ENCODE measurements around the gene MYO7B.

The MYO7B gene

GRCh38 chr2:127575185-127575765 lies 39.8 kb downstream of the MYO7B start:
- DNase-seq = no peak

DNA sequence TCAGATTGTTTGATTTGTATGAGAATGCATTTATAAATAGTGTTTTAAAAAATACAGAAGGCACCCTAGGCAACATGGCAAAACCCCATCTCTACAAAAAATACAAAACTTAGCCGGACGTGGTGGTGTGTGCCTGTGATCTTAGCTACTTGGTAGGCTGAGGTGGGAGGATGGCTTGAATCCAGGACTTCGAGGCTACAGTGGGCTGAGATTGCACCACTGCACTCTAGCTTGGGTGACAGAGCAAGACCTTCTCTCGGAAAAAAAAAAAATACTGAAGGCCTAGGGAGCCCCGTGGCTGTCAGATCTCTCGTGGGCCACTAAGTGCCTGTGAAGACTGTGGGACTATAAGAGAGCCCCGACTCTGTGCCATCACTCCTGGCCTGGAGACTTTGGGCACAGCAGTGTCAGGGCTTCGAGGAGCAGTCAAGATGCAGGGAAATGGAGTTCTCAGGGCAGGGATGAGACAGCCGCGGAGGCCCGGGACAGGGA lies 40.5 kb downstream of the MYO7B start:
- no peak for DNase-seq

- DNase-seq = no peak
Observed at GRCh38 chr2:127576433-127577207, 41.1 kb downstream of the MYO7B start.

GRCh38 chr2:127577208-127577475 lies 41.7 kb downstream of the MYO7B start:
- no peak for DNase-seq

- DNase-seq = no peak
Observed at GRCh38 chr2:127577503-127577902, 42.0 kb downstream of the MYO7B start.

- no peak for DNase-seq
Observed at GRCh38 chr2:127577973-127578372, 42.5 kb downstream of the MYO7B start.

- no peak for DNase-seq
Observed at GRCh38 chr2:127578411-127578810, 42.9 kb downstream of the MYO7B start.

DNA sequence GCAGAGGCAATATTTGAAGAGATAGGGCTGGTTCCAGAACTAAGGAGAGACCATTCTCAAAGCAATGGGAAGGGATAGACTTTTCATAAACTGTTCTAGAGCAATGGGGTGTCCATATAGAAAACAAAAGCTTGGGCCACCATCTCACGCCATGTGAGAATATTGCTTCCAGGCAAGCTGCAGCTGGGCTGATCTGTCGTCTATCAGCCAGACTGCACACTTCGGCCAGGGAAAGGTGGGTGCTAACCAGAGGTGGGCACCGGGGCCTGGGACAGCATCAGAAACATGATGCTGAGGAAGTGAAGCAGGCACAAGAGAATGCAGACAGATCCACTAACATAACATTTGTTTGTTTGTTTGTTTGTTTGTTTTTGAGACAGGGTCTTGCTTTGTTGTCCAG lies 43.7 kb downstream of the MYO7B start:
- no peak for DNase-seq

DNA sequence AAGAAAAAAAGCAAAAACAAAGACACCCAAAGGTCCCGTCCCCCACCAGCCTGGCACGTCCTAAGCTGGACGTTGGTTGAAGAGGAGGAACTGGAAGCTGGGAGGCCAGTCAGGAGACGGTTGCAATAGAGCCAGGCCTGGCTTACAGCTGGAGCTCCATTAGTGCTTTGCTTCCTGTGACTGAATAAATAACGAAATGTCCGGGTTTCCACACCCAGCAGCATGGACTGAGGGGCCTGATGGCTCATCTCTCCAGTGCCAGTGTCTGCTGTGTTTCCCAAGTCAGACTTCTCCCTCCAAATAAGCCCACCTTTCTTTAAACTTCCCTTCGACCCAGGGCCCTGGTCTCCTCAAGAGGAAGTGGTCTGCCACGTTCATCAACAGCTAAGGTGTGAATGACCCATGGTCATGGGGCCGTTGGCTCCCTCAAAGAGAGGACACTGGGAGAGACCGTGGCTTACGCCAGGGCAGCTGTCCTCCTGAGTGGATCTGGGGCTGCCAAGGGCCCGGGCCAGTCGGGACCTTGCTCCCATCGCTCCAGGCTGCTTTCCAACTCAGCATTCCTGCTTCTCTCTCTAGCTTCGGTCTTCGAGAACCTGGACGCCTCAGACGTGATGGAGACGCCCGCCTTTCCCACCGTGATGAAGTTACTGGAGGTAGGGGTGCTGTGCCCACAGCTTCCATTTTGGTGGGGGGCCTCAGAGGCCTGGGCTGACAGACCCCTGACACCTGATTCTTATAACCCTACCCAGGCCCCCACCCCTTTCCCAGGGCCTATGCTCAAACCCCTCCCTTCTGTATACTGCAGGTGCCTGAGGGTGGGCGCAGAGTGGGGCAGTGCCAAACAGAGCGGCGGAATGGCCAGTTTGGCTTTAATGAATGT lies 44.9 kb downstream of the MYO7B start:
- DNase-seq = no peak

DNA sequence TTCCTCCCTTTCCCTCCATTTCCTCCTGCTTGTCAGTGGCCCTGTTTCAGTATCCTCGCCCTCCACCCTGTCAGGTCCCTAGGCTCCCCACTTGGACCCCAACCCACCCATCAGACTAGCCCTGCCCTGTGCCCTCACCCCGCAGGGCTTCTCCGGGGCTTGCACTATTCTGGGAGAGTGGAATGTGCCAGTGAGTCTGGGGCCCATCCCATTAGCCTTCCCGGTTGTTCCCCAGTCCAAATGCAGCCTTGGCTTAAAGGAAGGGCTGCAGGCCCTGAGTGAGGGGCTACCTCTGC lies 45.5 kb downstream of the MYO7B start:
- no peak for DNase-seq

DNA sequence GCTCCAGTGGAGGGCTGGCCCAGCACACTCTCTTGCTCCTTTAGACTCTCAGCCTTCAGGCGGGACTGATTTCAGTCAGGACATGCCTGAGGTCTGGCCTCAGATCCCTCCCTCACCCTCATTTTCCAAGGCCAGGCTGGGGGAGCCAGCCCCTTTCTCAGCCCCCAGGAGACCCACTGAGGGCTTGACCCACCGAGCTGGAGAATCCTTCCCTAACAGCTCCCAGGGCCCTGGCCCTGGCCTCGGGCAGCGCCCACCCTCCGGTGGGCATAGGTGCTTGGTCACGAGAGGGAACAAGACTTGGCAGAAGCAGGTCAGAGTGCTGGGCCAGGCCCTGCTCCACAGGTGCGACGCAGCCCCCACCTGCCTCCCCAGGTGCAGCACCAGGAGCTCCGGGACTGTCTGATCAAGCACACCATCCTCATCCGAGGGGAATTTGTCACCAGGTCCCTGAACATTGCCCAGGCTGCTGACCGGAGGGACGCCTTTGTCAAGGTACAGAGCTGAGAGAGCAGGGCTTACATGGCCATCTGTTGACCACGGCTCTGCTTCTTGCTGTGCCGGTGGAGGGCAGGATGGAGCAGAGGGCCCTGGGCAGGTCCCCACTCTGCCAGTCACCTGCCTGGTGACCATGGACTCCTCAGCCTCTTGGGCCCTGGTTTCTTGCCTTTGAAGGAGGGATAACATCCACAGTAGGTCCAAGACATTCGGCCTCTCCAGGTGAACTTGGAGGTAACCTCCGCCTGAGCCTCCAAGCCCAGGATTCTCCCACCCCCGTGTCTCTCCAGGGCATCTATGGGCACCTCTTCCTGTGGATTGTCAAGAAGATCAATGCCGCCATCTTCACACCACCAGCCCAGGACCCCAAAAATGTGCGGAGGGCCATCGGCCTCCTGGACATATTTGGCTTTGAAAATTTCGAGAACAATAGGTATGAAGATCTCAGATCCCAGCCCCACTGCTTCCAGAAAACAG lies 46.3 kb downstream of the MYO7B start:
- no peak for DNase-seq

GRCh38 chr2:127582863-127583861 lies 47.7 kb downstream of the MYO7B start:
- no peak for DNase-seq

GRCh38 chr2:127584047-127584446 lies 48.6 kb downstream of the MYO7B start:
- no peak for DNase-seq

DNA sequence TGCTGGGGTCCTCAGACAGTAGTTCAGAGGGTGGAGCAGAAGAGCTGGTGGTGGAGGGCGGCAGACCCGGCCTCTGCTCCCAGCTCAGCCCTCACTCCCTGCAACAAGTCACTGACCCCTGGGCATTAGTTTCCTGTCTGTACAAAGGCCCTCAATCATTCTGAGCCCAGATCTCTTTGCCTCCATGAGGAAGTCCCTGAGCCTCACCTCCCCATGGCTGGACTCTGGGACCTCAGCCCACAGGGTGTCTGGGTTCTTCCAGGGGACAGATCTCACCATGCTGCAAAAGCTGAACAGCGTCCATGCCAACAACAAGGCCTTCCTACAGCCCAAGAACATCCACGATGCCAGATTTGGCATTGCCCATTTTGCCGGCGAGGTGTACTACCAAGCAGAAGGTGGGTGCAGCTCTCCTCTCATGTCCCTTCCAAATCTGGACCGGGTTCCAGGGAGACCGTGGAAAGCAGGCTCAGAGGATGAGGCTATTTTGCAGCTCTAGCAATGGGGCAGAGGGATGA lies 49.1 kb downstream of the MYO7B start:
- DNase-seq = no peak

GRCh38 chr2:127585270-127585807 lies 49.9 kb downstream of the MYO7B start:
- no peak for DNase-seq

DNA sequence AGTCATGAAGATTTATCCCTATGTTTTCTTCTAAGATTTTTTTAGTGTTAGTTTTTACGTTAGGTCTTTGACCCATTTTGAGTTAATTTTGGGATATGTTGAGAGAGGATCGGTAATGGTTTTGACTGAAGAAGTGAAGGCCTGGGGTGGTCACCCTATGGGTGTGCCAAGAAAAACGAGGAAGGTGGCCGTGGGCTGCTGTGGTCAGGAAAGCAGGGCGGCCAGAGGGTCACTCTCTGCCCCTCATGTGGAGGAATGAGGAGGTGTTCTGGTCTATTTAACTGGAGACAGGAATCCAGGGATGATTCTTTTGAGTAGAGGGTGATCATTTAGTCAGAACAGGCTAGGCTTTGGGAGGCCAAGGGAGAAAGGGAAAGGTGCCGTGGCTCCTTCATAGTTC lies 50.7 kb downstream of the MYO7B start:
- no peak for DNase-seq

DNA sequence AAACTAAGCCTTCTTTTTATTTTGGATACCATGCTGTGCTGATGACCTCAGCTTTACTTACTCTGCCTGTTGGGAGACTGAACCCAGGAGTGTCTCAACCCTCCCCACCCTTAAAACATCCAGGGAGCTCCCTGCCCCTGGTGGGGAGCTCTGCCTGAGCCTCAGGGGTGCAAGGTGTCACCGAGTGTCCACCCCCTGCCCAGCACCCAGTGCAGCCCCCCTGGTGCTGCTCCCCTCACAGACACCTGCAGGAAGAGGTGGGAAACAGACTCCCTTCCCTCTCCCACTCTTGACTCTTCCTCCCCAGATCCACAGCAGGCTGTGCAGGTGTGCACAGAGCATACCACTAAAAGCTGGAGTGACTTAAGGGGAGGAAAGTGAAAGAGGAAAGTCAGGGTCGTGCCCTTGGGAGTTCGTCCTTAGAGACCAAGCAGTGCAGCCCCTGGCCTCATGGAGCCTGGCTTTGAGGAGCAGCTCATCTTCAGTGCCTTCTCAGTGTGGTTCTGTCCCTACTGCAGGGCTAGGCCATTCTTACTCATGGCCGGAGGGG lies 51.3 kb downstream of the MYO7B start:
- no peak for DNase-seq

DNA sequence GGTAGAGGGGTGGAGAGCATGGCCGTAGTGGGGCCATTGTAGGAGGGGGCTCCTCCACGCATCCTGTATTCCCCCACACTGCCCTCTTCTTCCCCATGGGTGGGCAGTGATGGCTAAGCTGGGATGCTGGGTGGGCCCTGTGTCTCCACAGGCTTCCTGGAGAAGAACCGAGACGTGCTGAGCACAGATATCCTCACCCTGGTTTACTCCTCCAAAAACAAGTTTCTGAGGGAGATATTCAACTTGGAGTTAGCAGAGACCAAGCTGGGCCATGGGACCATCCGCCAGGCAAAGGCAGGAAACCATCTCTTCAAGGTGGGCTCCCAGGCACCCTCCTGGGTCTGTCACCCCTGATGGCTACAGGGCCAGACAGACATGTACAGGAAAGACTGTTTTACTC lies 52.8 kb downstream of the MYO7B start:
- DNase-seq = no peak

- no peak for DNase-seq
Observed at GRCh38 chr2:127589358-127589757, 53.9 kb downstream of the MYO7B start.

DNA sequence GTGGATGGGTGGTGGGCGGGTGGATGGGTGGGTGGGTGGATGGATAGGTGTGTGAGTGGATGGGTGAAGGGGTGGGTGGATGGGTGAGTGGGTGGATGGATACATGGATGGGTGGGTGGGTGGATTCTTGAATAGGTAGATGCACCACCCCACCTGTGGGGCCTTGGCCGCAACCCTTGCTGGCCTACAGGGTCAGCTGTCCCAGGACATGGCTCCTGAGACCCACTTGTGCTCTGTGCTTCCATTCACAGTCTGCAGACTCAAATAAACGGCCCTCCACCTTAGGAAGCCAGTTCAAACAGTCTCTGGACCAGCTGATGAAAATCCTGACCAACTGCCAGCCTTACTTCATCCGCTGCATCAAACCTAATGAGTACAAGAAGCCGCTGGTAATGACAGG lies 54.4 kb downstream of the MYO7B start:
- no peak for DNase-seq

Data from NCI-H2107 (cell line).